AG09319 (cell line): Measurements from ENCODE around the gene CCDC88B.

Experiments
- DNase-seq: peaks from one replicate; pipeline ENCODE4 v3.0.0-alpha.2; 2010; ENCODE audit warnings: low read depth; ENCODE audit errors: extremely low read depth
- CTCF ChIP-seq: IDR thresholded peaks from 2 replicates; pipeline ENCODE4 v1.5.1; 2011; ENCODE audit warnings: low read depth, mild to moderate bottlenecking, inconsistent platforms, low read length, moderate library complexity

Gene CCDC88B

GRCh38 chr11:64382047-64382446 is 42.0 kb downstream of the CCDC88B start:
- DNase-seq: no peak
- no peak for TF ChIP-seq CTCF

GRCh38 chr11:64382586-64382985 is 42.6 kb downstream of the CCDC88B start:
- TF ChIP-seq CTCF: no peak
- DNase-seq: no peak

GRCh38 chr11:64383580-64383979 is 43.6 kb downstream of the CCDC88B start:
- TF ChIP-seq CTCF: no peak
- no peak for DNase-seq

GRCh38 chr11:64384028-64384737 is 44.2 kb downstream of the CCDC88B start:
- TF ChIP-seq CTCF: no peak
- DNase-seq: no peak

- no peak for TF ChIP-seq CTCF
- DNase-seq: no peak
Observed at GRCh38 chr11:64384981-64385944, 45.3 kb downstream of the CCDC88B start.

- TF ChIP-seq CTCF: no peak
- DNase-seq: no peak
Observed at GRCh38 chr11:64385945-64386704, 46.1 kb downstream of the CCDC88B start.
